ENCODE results near the gene CLMP.

GRCh38 chr11:123169821-123170220 lies 25.2 kb downstream of the CLMP start:
- TF ChIP-seq POLR2A (IDR thresholded peaks at IDR 0.05; ENCODE audit: low read depth) (no peak), CTCF (IDR thresholded peaks at IDR 0.05) (no peak), EP300 (IDR thresholded peaks at IDR 0.05) (no peak), POLR2AphosphoS5 (IDR thresholded peaks at IDR 0.05) (no peak)

Measured in esophagus muscularis mucosa (tissue), 4 donors.